HepG2 (cell line): ENCODE results near the gene DKKL1. TPM values are rescaled to one million over a fixed set of nuclear protein-coding genes. Genes with fewer than 3 reads are reported as not detected.
A peak's percentile ranks its signal among the peaks of the same experiment; 100 is the strongest.

Experiments
- AHR ChIP-seq: IDR thresholded peaks from 2 replicates; pipeline ENCODE4 v1.6.1; 2018; ENCODE audit warnings: missing genetic modification reagents, missing compliant biosample characterization
- CREB1 ChIP-seq, 2 experiments: fragments of 450-650 bp in 1 of 2; IDR thresholded peaks; 2 replicates each; pipeline ENCODE4 v1.6.1; 2016 to 2017; ENCODE audit warnings: control low read depth in 1 of 2, mild to moderate bottlenecking in 1 of 2, missing compliant biosample characterization in 1 of 2, missing genetic modification characterization in 1 of 2
- ELF3 ChIP-seq: IDR thresholded peaks from 2 replicates; pipeline ENCODE4 v1.6.1; 2016; ENCODE audit warnings: missing genetic modification reagents, missing compliant biosample characterization
- MAFK ChIP-seq, 2 experiments: IDR thresholded peaks in 1 of 2; conservative IDR thresholded peaks in 1 of 2; 2 replicates each; pipeline ENCODE4 v1.6.1; 2011; ENCODE audit warnings: improper control_type of control experiment in 2 of 2, low read length in 2 of 2
- NFRKB ChIP-seq: fragments of 450-650 bp; IDR thresholded peaks from 2 replicates; pipeline ENCODE4 v1.6.1; 2017
- POLR2G ChIP-seq: fragments of 200-400 bp; formaldehyde crosslinking; IDR thresholded peaks from 2 replicates; pipeline ENCODE4 v1.6.1; 2018; ENCODE audit warnings: mild to moderate bottlenecking, low read depth, low read length, moderate library complexity
- RARA ChIP-seq: IDR thresholded peaks from 2 replicates; pipeline ENCODE4 v1.6.1; 2016; ENCODE audit warnings: missing genetic modification reagents, missing compliant biosample characterization
- SAFB2 ChIP-seq: sonication (generic); formaldehyde crosslinking; IDR thresholded peaks from 2 replicates; pipeline ENCODE4 v1.5.1; 2020; ENCODE audit warnings: missing genetic modification reagents, low read depth, mild to moderate bottlenecking, borderline replicate concordance
- SIN3A ChIP-seq: IDR thresholded peaks from 2 replicates; pipeline ENCODE4 v1.6.1; 2011; ENCODE audit warnings: low read depth, mild to moderate bottlenecking, control low read depth, low read length, borderline replicate concordance
- SYNCRIP ChIP-seq: fragments of 200-400 bp; formaldehyde crosslinking; IDR thresholded peaks from 2 replicates; pipeline ENCODE4 v1.6.1; 2018; ENCODE audit warnings: mild to moderate bottlenecking, low read depth, low read length; ENCODE audit not compliant: insufficient read depth
- ZKSCAN8 ChIP-seq: IDR thresholded peaks from 2 replicates; pipeline ENCODE4 v1.6.1; 2016; ENCODE audit warnings: borderline replicate concordance, missing genetic modification reagents, missing compliant biosample characterization
- ZMYM2 ChIP-seq: sonication (generic); formaldehyde crosslinking; IDR thresholded peaks from 2 replicates; pipeline ENCODE4 v1.8.0; 2022; ENCODE audit warnings: mild to moderate bottlenecking, missing genetic modification reagents
- ZNF775 ChIP-seq: sonication (generic); formaldehyde crosslinking; IDR thresholded peaks from 2 replicates; pipeline ENCODE4 v1.4.0; 2020; ENCODE audit warnings: missing genetic modification reagents, mild to moderate bottlenecking, moderate library complexity, borderline replicate concordance
- ZNF777 ChIP-seq: sonication (generic); formaldehyde crosslinking; IDR thresholded peaks from 2 replicates; pipeline ENCODE4 v1.4.0; 2020; ENCODE audit warnings: missing genetic modification reagents
- polyA plus RNA-seq, 8 experiments: library from polyadenylated mRNA; depleted of rRNA in 3 of 8; stranded (reverse) in 7 of 8; unstranded in 1 of 8; fragments of >200 nt; fragmentation: Illumina TruSeq in 4 of 8; extraction: Trizol in 4 of 8; gene quantifications; 2 replicates each; pipeline versions ENCODE4 v1.2.1 to v1.2.3, GENCODE V29; 2011 to 2016; ENCODE audit warnings: low read depth in 4 of 8, missing spikeins in 1 of 8, mixed read lengths in 1 of 8; ENCODE audit not compliant: insufficient read depth in 1 of 8
- total RNA-seq, 5 experiments: library from RNA; depleted of rRNA; stranded (reverse); fragments of >200 nt; fragmentation: Illumina TruSeq; extraction: Trizol; gene quantifications; 2 replicates each; pipeline ENCODE4 v1.2.3, GENCODE V29; 2016; ENCODE audit warnings: low read depth in 1 of 5
- TF ChIP-seq, protein P1 (sequence below): sonication (generic); formaldehyde crosslinking; IDR thresholded peaks from 2 replicates; pipeline ENCODE4 v1.5.0; 2020; ENCODE audit warnings: mild to moderate bottlenecking, missing genetic modification reagents, borderline replicate concordance
- TF ChIP-seq, protein P2 (sequence below): sonication (generic); formaldehyde crosslinking; IDR thresholded peaks from 2 replicates; pipeline ENCODE4 v1.8.1; 2023; ENCODE audit warnings: mild to moderate bottlenecking, moderate library complexity, missing genetic modification reagents
- TF ChIP-seq, protein P3 (sequence below): sonication (generic); formaldehyde crosslinking; IDR thresholded peaks from 2 replicates; pipeline ENCODE4 v1.5.0; 2020; ENCODE audit warnings: missing genetic modification reagents, mild to moderate bottlenecking, borderline replicate concordance
- TF ChIP-seq, protein P4 (sequence below): sonication (generic); formaldehyde crosslinking; conservative IDR thresholded peaks from 2 replicates; pipeline ENCODE4 v1.4.0; 2020; ENCODE audit warnings: missing genetic modification reagents
- TF ChIP-seq, protein P5 (sequence below): sonication (generic); formaldehyde crosslinking; IDR thresholded peaks from 2 replicates; pipeline ENCODE4 v1.8.1; 2023; ENCODE audit warnings: mild to moderate bottlenecking, missing genetic modification reagents, borderline replicate concordance

DKKL1 gene
- total and polyA plus RNA-seq, 2 of the 13 experiments (the other 11 are each of a cell fraction or from before 2014, with no cell fraction given) = 0.30 to 0.31 TPM

- TF ChIP-seq, protein P1, sequence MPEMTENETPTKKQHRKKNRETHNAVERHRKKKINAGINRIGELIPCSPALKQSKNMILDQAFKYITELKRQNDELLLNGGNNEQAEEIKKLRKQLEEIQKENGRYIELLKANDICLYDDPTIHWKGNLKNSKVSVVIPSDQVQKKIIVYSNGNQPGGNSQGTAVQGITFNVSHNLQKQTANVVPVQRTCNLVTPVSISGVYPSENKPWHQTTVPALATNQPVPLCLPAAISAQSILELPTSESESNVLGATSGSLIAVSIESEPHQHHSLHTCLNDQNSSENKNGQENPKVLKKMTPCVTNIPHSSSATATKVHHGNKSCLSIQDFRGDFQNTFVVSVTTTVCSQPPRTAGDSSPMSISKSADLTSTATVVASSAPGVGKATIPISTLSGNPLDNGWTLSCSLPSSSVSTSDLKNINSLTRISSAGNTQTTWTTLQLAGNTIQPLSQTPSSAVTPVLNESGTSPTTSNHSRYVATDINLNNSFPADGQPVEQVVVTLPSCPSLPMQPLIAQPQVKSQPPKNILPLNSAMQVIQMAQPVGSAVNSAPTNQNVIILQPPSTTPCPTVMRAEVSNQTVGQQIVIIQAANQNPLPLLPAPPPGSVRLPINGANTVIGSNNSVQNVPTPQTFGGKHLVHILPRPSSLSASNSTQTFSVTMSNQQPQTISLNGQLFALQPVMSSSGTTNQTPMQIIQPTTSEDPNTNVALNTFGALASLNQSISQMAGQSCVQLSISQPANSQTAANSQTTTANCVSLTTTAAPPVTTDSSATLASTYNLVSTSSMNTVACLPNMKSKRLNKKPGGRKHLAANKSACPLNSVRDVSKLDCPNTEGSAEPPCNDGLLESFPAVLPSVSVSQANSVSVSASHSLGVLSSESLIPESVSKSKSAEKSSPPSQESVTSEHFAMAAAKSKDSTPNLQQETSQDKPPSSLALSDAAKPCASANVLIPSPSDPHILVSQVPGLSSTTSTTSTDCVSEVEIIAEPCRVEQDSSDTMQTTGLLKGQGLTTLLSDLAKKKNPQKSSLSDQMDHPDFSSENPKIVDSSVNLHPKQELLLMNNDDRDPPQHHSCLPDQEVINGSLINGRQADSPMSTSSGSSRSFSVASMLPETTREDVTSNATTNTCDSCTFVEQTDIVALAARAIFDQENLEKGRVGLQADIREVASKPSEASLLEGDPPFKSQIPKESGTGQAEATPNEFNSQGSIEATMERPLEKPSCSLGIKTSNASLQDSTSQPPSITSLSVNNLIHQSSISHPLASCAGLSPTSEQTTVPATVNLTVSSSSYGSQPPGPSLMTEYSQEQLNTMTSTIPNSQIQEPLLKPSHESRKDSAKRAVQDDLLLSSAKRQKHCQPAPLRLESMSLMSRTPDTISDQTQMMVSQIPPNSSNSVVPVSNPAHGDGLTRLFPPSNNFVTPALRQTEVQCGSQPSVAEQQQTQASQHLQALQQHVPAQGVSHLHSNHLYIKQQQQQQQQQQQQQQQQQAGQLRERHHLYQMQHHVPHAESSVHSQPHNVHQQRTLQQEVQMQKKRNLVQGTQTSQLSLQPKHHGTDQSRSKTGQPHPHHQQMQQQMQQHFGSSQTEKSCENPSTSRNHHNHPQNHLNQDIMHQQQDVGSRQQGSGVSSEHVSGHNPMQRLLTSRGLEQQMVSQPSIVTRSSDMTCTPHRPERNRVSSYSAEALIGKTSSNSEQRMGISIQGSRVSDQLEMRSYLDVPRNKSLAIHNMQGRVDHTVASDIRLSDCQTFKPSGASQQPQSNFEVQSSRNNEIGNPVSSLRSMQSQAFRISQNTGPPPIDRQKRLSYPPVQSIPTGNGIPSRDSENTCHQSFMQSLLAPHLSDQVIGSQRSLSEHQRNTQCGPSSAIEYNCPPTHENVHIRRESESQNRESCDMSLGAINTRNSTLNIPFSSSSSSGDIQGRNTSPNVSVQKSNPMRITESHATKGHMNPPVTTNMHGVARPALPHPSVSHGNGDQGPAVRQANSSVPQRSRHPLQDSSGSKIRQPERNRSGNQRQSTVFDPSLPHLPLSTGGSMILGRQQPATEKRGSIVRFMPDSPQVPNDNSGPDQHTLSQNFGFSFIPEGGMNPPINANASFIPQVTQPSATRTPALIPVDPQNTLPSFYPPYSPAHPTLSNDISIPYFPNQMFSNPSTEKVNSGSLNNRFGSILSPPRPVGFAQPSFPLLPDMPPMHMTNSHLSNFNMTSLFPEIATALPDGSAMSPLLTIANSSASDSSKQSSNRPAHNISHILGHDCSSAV (CRISPR knock-in tag) = no peak
- no peak for TF ChIP-seq SYNCRIP
- TF ChIP-seq ZMYM2 (CRISPR knock-in tag) = 0 out of 2 replicates have a peak, but pooled peaks have one; percentile 3
- no peak; the same call in 1 of the 2 replicates for TF ChIP-seq POLR2G
- TF ChIP-seq, protein P2, sequence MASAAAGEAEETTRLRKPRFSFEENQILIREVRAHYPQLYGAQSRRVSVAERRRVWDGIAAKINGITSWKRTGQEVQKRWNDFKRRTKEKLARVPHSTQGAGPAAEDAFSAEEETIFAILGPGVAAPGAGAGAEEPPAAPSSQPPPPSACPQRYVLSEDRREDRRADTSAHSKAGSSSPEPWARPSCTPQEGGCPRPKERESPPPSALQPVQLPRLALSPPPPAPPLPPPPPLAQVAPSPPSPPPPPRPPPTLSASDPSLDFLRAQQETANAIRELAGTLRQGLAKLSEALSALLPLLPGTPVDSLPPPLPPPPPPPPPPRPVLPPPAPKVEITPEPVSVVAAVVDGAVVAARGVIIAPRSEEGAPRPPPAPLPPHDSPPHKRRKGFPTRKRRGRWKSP = no peak
- TF ChIP-seq RARA (CRISPR knock-in tag) = no peak
- no peak for TF ChIP-seq NFRKB
- 0 out of 2 replicates have a peak, but pooled peaks have one; percentile 2 for TF ChIP-seq SIN3A
- no peak for TF ChIP-seq AHR (CRISPR knock-in tag)
- peak; percentile 60; the same call in 1 of the 2 replicates for TF ChIP-seq CREB1 (IDR thresholded peaks at IDR 0.05)
- no peak for TF ChIP-seq CREB1 (CRISPR knock-in tag; IDR thresholded peaks at IDR 0.05)
- TF ChIP-seq, protein P3, sequence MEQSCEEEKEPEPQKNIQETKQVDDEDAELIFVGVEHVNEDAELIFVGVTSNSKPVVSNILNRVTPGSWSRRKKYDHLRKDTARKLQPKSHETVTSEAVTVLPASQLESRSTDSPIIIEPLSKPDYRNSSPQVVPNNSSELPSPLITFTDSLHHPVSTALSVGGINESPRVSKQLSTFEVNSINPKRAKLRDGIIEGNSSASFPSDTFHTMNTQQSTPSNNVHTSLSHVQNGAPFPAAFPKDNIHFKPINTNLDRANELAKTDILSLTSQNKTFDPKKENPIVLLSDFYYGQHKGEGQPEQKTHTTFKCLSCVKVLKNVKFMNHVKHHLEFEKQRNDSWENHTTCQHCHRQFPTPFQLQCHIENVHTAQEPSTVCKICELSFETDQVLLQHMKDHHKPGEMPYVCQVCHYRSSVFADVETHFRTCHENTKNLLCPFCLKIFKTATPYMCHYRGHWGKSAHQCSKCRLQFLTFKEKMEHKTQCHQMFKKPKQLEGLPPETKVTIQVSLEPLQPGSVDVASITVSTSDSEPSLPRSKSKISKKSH (CRISPR knock-in tag) = no peak
- TF ChIP-seq ELF3 = no peak
- TF ChIP-seq, protein P4, sequence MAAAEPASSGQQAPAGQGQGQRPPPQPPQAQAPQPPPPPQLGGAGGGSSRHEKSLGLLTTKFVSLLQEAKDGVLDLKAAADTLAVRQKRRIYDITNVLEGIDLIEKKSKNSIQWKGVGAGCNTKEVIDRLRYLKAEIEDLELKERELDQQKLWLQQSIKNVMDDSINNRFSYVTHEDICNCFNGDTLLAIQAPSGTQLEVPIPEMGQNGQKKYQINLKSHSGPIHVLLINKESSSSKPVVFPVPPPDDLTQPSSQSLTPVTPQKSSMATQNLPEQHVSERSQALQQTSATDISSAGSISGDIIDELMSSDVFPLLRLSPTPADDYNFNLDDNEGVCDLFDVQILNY (CRISPR knock-in tag) = no peak
- peak; percentile 43 for TF ChIP-seq ZNF777 (CRISPR knock-in tag)
- TF ChIP-seq SAFB2 (CRISPR knock-in tag) = 0 out of 2 replicates have a peak, but pooled peaks have one; percentile 45
- no peak for TF ChIP-seq MAFK (conservative IDR thresholded peaks at IDR 0.05 in 1 of 2, IDR thresholded peaks at IDR 0.05 in 1 of 2; ENCODE audit: low read length in 2 of 2)
- TF ChIP-seq ZKSCAN8 (CRISPR knock-in tag) = no peak
- no peak for TF ChIP-seq ZNF775
- TF ChIP-seq, protein P5, sequence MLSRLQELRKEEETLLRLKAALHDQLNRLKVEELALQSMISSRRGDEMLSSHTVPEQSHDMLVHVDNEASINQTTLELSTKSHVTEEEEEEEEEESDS = no peak
Observed at GRCh38 chr19:49362929-49363267, 779 bp upstream of the DKKL1 start (continued).
